Stomach (tissue), 4 donors: ENCODE data around the gene FGF12.

ENCODE experiments used
- CTCF ChIP-seq, 7 experiments: fragments of 450-650 bp in 4 of 7; fragments of 200-600 bp in 3 of 7; sonication (generic) in 3 of 7; IDR thresholded peaks; one replicate each; pipeline ENCODE4 v1.5.1; 2016 to 2019; ENCODE audit warnings: antibody characterized with exemption in 7 of 7, control low read depth in 2 of 7, mild to moderate bottlenecking in 1 of 7
- EP300 ChIP-seq: sonication (generic); formaldehyde crosslinking; IDR thresholded peaks from one replicate; pipeline ENCODE4 v1.6.1; 2017; ENCODE audit warnings: antibody characterized with exemption
- POLR2A ChIP-seq, 4 donors: fragments of 450-650 bp; IDR thresholded peaks; one replicate each; pipeline ENCODE4 v1.6.1; 2016; ENCODE audit warnings: antibody characterized with exemption in 4 of 4, control low read depth in 2 of 4, mild to moderate bottlenecking in 1 of 4, moderate library complexity in 1 of 4
- POLR2AphosphoS5 ChIP-seq, 3 donors: sonication (generic); formaldehyde crosslinking; IDR thresholded peaks; one replicate each; pipeline ENCODE4 v1.6.1; 2016; ENCODE audit warnings: antibody characterized with exemption in 3 of 3

GRCh38 chr3:192279664-192280063 lies 447.7 kb downstream of the FGF12 start:
- TF ChIP-seq CTCF (IDR thresholded peaks at IDR 0.05) (no peak), POLR2AphosphoS5 (IDR thresholded peaks at IDR 0.05) (no peak), POLR2A (IDR thresholded peaks at IDR 0.05) (no peak), EP300 (no peak)
